SU-DHL-6 (cell line): Measurements from ENCODE around the gene KCNIP3.

Source experiments
- CTCF ChIP-seq: fragments of 200-600 bp; sonication (generic); IDR thresholded peaks from one replicate; pipeline ENCODE4 v1.5.1; 2017; ENCODE audit warnings: antibody characterized with exemption, mild to moderate bottlenecking, low read length, moderate library complexity; ENCODE audit not compliant: insufficient read depth, poor library complexity, severe bottlenecking
- EZH2phosphoT487 ChIP-seq: fragments of 200-600 bp; sonication (generic), shearing (Covaris generic); conservative IDR thresholded peaks from 2 replicates; pipeline ENCODE4 v1.6.1; 2018; ENCODE audit warnings: mild to moderate bottlenecking, antibody characterized with exemption, low read length, moderate library complexity, mixed read lengths

DNA sequence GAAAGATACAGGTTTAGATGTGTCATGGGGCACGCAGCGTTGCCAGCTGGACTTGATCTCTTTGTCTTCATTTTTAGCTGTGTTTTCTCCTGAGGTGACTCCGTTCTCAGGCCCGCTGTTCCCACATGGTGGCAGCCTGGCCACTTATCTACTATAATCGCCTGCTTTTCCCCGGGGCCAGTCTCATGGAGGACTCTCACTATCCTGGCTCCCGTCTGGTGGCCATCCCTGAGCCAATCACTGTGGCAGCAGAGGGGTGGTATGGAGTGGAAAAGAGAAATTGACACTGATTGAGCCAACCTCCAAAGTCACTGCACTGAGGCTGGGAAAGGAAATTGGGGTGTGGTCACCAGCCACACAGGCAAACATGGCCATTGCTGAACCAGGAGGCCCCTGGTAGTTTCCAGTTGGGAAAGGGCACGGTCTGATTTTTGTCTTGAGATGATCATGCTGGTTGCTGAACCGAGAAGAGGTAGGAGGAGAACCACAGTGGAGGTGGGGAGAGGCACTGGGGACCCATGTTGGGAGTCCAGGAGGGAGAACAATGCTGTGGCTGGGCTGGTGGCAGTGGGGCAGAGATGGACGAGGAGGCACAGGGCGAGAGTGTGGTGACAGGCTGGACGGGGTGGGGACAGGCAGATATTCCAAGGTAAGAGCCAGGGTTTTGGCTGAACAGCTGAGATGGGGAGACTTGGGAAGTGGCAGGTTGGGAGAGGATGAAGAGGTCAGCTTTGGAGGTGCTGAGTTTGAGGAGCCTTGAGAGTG lies 45.6 kb downstream of the KCNIP3 start:
- TF ChIP-seq CTCF: no peak
- TF ChIP-seq EZH2phosphoT487: no peak
